Activated T-cell treated with anti-CD3 and anti-CD28 coated beads, Interleukin-2, amount 50 U/mL, for 72 hours (primary cell): ENCODE measurements around the gene DNAJC18. TPM values are rescaled to one million over a fixed set of nuclear protein-coding genes. Genes with fewer than 3 reads are reported as not detected.
"Not testable (repeated sequence)": the region's sequence is repeated elsewhere in the genome, so short reads cannot be mapped to it uniquely, and the experiment has no call there.

Experiments
- ATAC-seq, 2 donors: fragments of 150-1000 bp; cut with Tn5 transposase; replicated peaks in 1 of 2; 2 replicates each; pipeline ENCODE4 v1.10.0; 2021; ENCODE audit warnings: moderate library complexity in 2 of 2, mild to moderate bottlenecking in 1 of 2
- DNase-seq, 2 donors: peaks; one replicate each; pipeline ENCODE4 v3.0.0; 2021 to 2022; ENCODE audit warnings: mixed read lengths in 1 of 2
- H3K27ac Mint-ChIP-seq: one replicate; pipeline ENCODE4 v1.8.0; 2022; ENCODE audit warnings: mild to moderate bottlenecking, moderate library complexity, mixed read lengths
- H3K27me3 Mint-ChIP-seq: one replicate; pipeline ENCODE4 v1.8.0; 2022; ENCODE audit warnings: low read depth, mixed read lengths
- H3K36me3 Mint-ChIP-seq, 2 donors: one replicate each; pipeline ENCODE4 v1.8.0; 2022; ENCODE audit warnings: mixed read lengths in 2 of 2, mild to moderate bottlenecking in 1 of 2; ENCODE audit not compliant: insufficient read depth in 2 of 2
- H3K4me1 Mint-ChIP-seq: one replicate; pipeline ENCODE4 v1.8.0; 2022; ENCODE audit warnings: low read depth, mixed read lengths
- H3K4me3 Mint-ChIP-seq, 2 donors: one replicate each; pipeline ENCODE4 v1.8.0; 2022; ENCODE audit warnings: mild to moderate bottlenecking in 2 of 2, mixed read lengths in 2 of 2, moderate library complexity in 2 of 2
- H3K9me3 Mint-ChIP-seq, 2 donors: one replicate each; pipeline ENCODE4 v1.8.0; 2022; ENCODE audit warnings: mixed read lengths in 2 of 2
- total RNA-seq, 2 donors: library from RNA; stranded (reverse); gene quantifications; one replicate each; pipeline ENCODE4 v1.2.3, GENCODE V29; 2022

The DNAJC18 gene
- 10 to 100 TPM; 46.1 to 73.7 TPM for total RNA-seq

GRCh38 chr5:139439013-139439903 lies at the start of gene DNAJC18:
Gene DNAJC18, minus strand, starts transcription at chr5:139439525. Its CDS starts 80 bp downstream, at chr5:139439445.
- H3K9me3 Mint-ChIP-seq = no peaks in the 10 kb centered on the region
- peaks cover 6 to 25% of the 10 kb centered on the region in 2 donors for H3K36me3 Mint-ChIP-seq
- H3K4me3 Mint-ChIP-seq = peak within 1 kb of the TSS; percentile 96 to 98
- ATAC-seq (peak; percentile 80 to 85), DNase-seq (peak; percentile 93)
- peak within 1 kb of the TSS; percentile 99 for H3K27ac Mint-ChIP-seq
- H3K4me1 Mint-ChIP-seq = peaks cover 65% of the 10 kb centered on the region
- H3K27me3 Mint-ChIP-seq = no peaks in the 10 kb centered on the region

DNA sequence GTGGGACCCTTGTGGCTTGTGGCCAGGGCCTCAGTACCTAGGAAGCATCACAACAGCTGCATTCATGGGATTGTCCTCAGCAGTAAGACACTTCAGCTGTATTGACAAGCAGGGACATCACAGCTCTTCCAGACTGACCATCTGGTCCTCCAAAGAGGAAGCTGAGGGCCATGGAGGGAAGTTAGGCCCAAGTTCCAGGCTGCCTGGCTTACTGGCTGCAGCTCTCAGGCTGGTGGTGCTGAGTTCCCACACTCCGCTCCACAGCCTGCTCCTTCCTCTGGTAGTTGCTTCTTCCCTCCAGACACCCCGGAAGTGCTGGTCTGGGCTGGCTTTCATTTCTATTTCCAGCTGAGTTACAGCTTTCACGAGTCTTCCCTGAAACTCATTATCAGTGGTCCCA lies 48.9 kb upstream of the DNAJC18 start:
- no peaks in the 10 kb centered on the region for H3K9me3 Mint-ChIP-seq
- DNase-seq (no peak), ATAC-seq (no peak)
- H3K27ac Mint-ChIP-seq = no peak overlapping the region
- peaks cover 21% of the 10 kb centered on the region for H3K4me1 Mint-ChIP-seq
- H3K36me3 Mint-ChIP-seq = no peaks in the 10 kb centered on the region
- H3K27me3 Mint-ChIP-seq = no peaks in the 10 kb centered on the region
- peak overlapping the region in 1 of 2 donors; percentile 24 for H3K4me3 Mint-ChIP-seq

- ATAC-seq = no peak
- no peak for DNase-seq
- Mint-ChIP-seq H3K27me3 (no peaks in the 10 kb centered on the region), H3K27ac (no peak overlapping the region), H3K9me3 (no peaks in the 10 kb centered on the region), H3K36me3 (peaks cover 0 to 6% of the 10 kb centered on the region in 2 donors), H3K4me3 (no peak overlapping the region), H3K4me1 (peaks cover 29% of the 10 kb centered on the region)
These were observed 46.9 kb upstream of the DNAJC18 start for GRCh38 chr5:139486201-139486600.

DNA sequence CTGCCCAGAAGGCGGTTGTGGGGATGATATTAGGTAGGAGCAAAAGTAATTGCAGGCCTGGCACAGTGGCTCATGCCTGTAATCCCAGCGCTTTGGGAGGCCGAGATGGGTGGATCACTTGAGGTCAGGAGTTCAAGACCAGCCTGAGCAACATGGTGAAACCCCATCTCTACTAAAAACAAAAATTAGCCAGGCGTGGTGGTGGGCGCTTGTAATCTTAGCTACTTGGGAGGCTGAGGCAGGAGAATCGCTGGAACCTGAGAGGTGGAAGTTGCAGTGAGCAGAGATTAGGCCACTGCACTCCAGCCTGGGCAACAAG lies 43.5 kb upstream of the DNAJC18 start:
- ATAC-seq = not testable (repeated sequence)
- peaks cover 45% of the 10 kb centered on the region for H3K4me1 Mint-ChIP-seq

GRCh38 chr5:139482050-139482889 lies 42.9 kb upstream of the DNAJC18 start, which contains the start of gene STING1:
Gene STING1, minus strand, starts transcription at chr5:139482758. Its CDS starts 1,054 bp downstream, at chr5:139481704.
- Mint-ChIP-seq H3K27ac (peak within 1 kb of the TSS; percentile 98), H3K4me1 (peaks cover 48% of the 10 kb centered on the region), H3K4me3 (peak within 1 kb of the TSS; percentile 80 to 94), H3K27me3 (no peaks in the 10 kb centered on the region), H3K36me3 (peaks cover 14 to 20% of the 10 kb centered on the region in 2 donors), H3K9me3 (no peaks in the 10 kb centered on the region)
- ATAC-seq (peak; percentile 68 to 81), DNase-seq (peak; percentile 66 to 76)

More for the DNA sequence above, 43.5 kb upstream of the DNAJC18 start:
- H3K36me3 Mint-ChIP-seq = peaks cover 14 to 18% of the 10 kb centered on the region in 2 donors
- DNase-seq, H3K27me3 Mint-ChIP-seq, H3K9me3 Mint-ChIP-seq: not testable (repeated sequence)
- peak overlapping the region; percentile 98 for H3K27ac Mint-ChIP-seq
- H3K4me3 Mint-ChIP-seq = peak overlapping the region; percentile 80 to 94

DNA sequence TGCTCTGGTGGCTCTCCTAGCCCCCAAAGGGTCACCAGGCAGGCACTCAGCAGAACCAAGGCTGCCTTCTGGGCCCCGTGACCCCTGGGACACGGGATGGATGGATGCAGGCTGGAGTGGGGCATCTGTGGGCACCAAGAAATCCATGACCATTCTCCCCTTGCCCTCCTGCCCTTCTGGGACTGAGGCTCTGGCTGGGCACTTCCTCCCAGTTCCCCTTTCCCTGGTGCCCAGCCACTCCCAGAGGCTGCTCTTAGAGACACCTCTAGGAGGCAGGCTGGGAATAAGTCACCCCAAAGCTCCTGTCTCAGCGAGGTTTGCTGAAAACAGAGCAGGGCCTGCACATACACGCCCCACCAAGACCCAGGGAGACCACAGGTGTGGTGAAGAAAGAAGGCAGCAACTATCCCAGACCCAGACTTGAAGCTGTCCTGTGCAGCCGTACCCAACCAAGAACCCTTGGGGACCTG lies 42.3 kb upstream of the DNAJC18 start:
- DNase-seq = peak in 1 of 2 donors; percentile 28
- peak overlapping the region; percentile 98 for H3K27ac Mint-ChIP-seq
- H3K4me3 Mint-ChIP-seq = peak overlapping the region; percentile 80 to 94
- peak; percentile 33 for ATAC-seq
- peaks cover 16 to 20% of the 10 kb centered on the region in 2 donors for H3K36me3 Mint-ChIP-seq
- H3K9me3 Mint-ChIP-seq = no peaks in the 10 kb centered on the region
- peaks cover 48% of the 10 kb centered on the region for H3K4me1 Mint-ChIP-seq
- H3K27me3 Mint-ChIP-seq = no peaks in the 10 kb centered on the region

- peak overlapping the region; percentile 98 for H3K27ac Mint-ChIP-seq
- H3K4me1 Mint-ChIP-seq = peaks cover 50% of the 10 kb centered on the region
- ATAC-seq (peak; percentile 65 to 75), DNase-seq (peak in 1 of 2 donors; percentile 58)
- no peaks in the 10 kb centered on the region for H3K9me3 Mint-ChIP-seq
- no peaks in the 10 kb centered on the region for H3K27me3 Mint-ChIP-seq
- peaks cover 16 to 20% of the 10 kb centered on the region in 2 donors for H3K36me3 Mint-ChIP-seq
- peak overlapping the region; percentile 80 to 94 for H3K4me3 Mint-ChIP-seq
These were observed 41.8 kb upstream of the DNAJC18 start for GRCh38 chr5:139481122-139481533.

GRCh38 chr5:139479729-139480128 lies 40.4 kb upstream of the DNAJC18 start:
- not testable (repeated sequence) for H3K9me3 Mint-ChIP-seq, DNase-seq, H3K27ac Mint-ChIP-seq, ATAC-seq, H3K27me3 Mint-ChIP-seq
- H3K36me3 Mint-ChIP-seq = peaks cover 19 to 26% of the 10 kb centered on the region in 2 donors
- H3K4me3 Mint-ChIP-seq = peak overlapping the region in 1 of 2 donors; percentile 57
- peaks cover 64% of the 10 kb centered on the region for H3K4me1 Mint-ChIP-seq

- Mint-ChIP-seq H3K27ac (peak overlapping the region; percentile 82), H3K4me1 (peaks cover 72% of the 10 kb centered on the region)
- DNase-seq = not testable (repeated sequence)
These were observed 39.5 kb upstream of the DNAJC18 start for GRCh38 chr5:139478657-139479423.

GRCh38 chr5:139475865-139476617 lies 36.7 kb upstream of the DNAJC18 start:
- Mint-ChIP-seq H3K27ac (no peak overlapping the region), H3K9me3 (no peaks in the 10 kb centered on the region)
- ATAC-seq = no peak

More at GRCh38 chr5:139478657-139479423, 39.5 kb upstream of the DNAJC18 start:
- H3K36me3 Mint-ChIP-seq = peaks cover 19 to 26% of the 10 kb centered on the region in 2 donors
- H3K9me3 Mint-ChIP-seq, H3K27me3 Mint-ChIP-seq, ATAC-seq: not testable (repeated sequence)
- H3K4me3 Mint-ChIP-seq = peak overlapping the region; percentile 37 to 57

DNA sequence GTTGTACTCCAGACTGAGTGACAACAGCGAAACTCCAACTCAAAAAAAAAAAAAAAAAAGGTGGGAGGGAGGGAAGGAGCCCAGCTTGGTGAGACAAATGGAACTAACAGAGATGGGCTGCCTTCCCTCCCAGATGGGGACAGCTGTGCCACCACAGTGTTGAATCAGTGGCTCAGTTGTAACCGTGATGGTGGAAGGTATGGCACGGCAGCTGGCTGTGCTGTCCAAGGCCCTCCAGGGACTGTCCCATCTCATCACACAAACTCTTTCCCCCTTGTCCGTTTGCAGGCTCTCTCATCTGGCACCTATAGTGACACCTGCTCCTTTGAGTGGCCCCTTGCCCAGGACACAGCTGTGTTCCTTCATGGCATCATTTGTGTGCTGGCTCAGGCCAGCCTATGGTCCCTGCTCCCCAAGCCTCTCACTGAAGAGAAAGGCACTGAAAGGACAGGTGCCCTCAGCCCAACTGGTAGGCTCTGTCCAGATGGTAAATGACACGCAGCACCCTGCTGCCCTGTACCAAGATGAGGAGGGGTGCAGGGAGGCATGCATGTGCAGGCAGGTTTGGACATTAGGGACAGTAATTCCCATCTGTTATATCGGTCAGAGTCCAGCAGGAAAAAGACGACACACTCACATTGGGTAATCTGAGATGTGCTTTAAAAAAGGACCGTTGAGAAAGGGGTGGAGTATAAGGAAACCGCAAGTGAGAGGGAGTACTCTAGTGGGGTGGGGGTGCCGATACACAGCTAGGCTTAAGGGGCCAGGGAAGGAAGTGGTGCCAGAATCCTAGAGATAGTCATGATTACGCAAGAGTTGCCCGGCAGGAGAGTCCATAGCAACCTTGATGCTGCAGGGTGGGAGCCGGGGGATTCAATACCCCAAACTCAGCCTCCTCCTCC lies 35.8 kb upstream of the DNAJC18 start:
- H3K27me3 Mint-ChIP-seq = no peaks in the 10 kb centered on the region
- peak overlapping the region; percentile 71 for H3K27ac Mint-ChIP-seq
- peak overlapping the region in 1 of 2 donors; percentile 11 for H3K4me3 Mint-ChIP-seq
- peaks cover 13 to 14% of the 10 kb centered on the region in 2 donors for H3K36me3 Mint-ChIP-seq
- no peaks in the 10 kb centered on the region for H3K9me3 Mint-ChIP-seq
- H3K4me1 Mint-ChIP-seq = peaks cover 81% of the 10 kb centered on the region
- peak; percentile 26 to 33 for ATAC-seq
- DNase-seq = no peak

More at GRCh38 chr5:139475865-139476617, 36.7 kb upstream of the DNAJC18 start:
- Mint-ChIP-seq H3K4me3 (peak overlapping the region in 1 of 2 donors; percentile 11), H3K27me3 (no peaks in the 10 kb centered on the region), H3K36me3 (peaks cover 19% of the 10 kb centered on the region in 2 donors), H3K4me1 (peaks cover 80% of the 10 kb centered on the region)
- DNase-seq = no peak
